Activated B cell treated with CpG ODN at 0.5 μM for 24 hours (primary cell): ENCODE data around the gene MYZAP. TPM values are rescaled to one million over a fixed set of nuclear protein-coding genes. Genes with fewer than 3 reads are reported as not detected.
A peak's percentile ranks its signal among the peaks of the same experiment; 100 is the strongest.

Source experiments
- ATAC-seq: fragments of 200-7000 bp; cut with Tn5 transposase; one replicate; pipeline ENCODE4 v1.10.0; 2021; ENCODE audit warnings: low read depth, mild to moderate bottlenecking, moderate library complexity
- CTCF ChIA-PET: fragments of 350-600 bp; sonication (Branson Sonifier 250); formaldehyde crosslinking; loops from one replicate; lab custom pipeline; 2021; ENCODE audit warnings: antibody characterized with exemption; lab: Charles Lee
- POLR2A ChIA-PET: fragments of 350-600 bp; sonication (Branson Sonifier 250); formaldehyde crosslinking; loops from one replicate; lab custom pipeline; 2021; ENCODE audit warnings: antibody characterized with exemption; lab: Charles Lee
- DNase-seq: peaks from one replicate; pipeline ENCODE4 v3.0.0; 2022
- H3K27ac Mint-ChIP-seq: one replicate; pipeline ENCODE4 v1.8.0; 2020; ENCODE audit warnings: mixed read lengths
- H3K27me3 Mint-ChIP-seq: one replicate; pipeline ENCODE4 v1.8.0; 2021; ENCODE audit warnings: mixed read lengths
- H3K36me3 Mint-ChIP-seq: one replicate; pipeline ENCODE4 v1.8.0; 2021; ENCODE audit warnings: low read depth, mixed read lengths
- H3K4me1 Mint-ChIP-seq: one replicate; pipeline ENCODE4 v1.8.0; 2021; ENCODE audit warnings: mixed read lengths
- H3K4me3 Mint-ChIP-seq: one replicate; pipeline ENCODE4 v1.8.0; 2020; ENCODE audit warnings: mild to moderate bottlenecking, mixed read lengths
- H3K9me3 Mint-ChIP-seq: one replicate; pipeline ENCODE4 v1.8.0; 2020; ENCODE audit warnings: mixed read lengths
- CTCF ChIP-seq: fragments of 200-600 bp; IDR thresholded peaks from one replicate; pipeline ENCODE4 v1.8.0; 2022; ENCODE audit warnings: antibody characterized with exemption, mild to moderate bottlenecking
- intact Hi-C: fragments of 100-400 bp; cut with micrococcal nuclease; formaldehyde crosslinking; loops from one replicate; pipeline ENCODE4 v1.15.1; 2024
- total RNA-seq: library from RNA; stranded (reverse); gene quantifications from 2 replicates; pipeline ENCODE4 v1.2.3, GENCODE V29; 2022

Gene MYZAP, protein sequence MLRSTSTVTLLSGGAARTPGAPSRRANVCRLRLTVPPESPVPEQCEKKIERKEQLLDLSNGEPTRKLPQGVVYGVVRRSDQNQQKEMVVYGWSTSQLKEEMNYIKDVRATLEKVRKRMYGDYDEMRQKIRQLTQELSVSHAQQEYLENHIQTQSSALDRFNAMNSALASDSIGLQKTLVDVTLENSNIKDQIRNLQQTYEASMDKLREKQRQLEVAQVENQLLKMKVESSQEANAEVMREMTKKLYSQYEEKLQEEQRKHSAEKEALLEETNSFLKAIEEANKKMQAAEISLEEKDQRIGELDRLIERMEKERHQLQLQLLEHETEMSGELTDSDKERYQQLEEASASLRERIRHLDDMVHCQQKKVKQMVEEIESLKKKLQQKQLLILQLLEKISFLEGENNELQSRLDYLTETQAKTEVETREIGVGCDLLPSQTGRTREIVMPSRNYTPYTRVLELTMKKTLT
- 0.88 and 1.00 TPM in 2 replicates for total RNA-seq

DNA sequence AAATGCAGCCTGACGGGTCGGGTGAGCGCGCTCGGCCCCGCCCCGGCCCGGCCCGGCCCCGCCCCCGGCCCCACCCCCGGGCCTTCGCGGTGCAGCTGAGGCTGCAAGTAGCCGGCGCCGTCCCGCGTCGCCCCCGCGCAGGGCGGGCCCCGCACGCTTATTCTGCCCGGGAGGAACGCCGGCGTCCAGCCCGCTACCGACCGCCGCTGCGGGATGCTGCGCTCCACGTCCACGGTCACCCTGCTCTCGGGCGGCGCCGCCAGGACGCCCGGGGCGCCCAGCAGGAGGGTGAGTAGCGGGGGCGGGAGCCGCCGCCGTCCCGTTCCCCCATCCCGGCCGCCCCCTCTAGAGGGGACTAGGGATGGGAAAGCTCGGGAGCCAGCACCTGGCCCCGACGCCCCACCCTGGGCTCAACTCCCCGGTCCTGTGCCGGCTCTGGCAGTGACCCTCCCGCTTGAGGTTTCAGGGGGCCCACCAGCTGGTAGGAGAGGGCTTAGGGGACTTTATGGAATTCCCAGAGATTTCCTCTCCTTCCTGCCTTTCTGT lies at the start of gene MYZAP:
Gene MYZAP, plus strand, starts transcription at position 83 of the 546 bp plus-strand sequence. Its CDS starts 131 bp downstream, at position 214.
- H3K4me1 Mint-ChIP-seq: peaks cover 51% of the 10 kb centered on the region
- peak within 1 kb of the TSS; percentile 81 for H3K4me3 Mint-ChIP-seq
- CTCF ChIA-PET: no interaction called here

GRCh38 chr15:57542505-57542817 lies 49.2 kb upstream of the MYZAP start:
- peaks cover 6% of the 10 kb centered on the region for H3K27me3 Mint-ChIP-seq

More for the DNA sequence above, at the start of gene MYZAP:
- peaks cover 3% of the 10 kb centered on the region for H3K27me3 Mint-ChIP-seq
- ATAC-seq (peak; percentile 83), DNase-seq (peak; percentile 59)
- no peak for TF ChIP-seq CTCF
- H3K9me3 Mint-ChIP-seq: peaks cover 3% of the 10 kb centered on the region
- intact Hi-C loops: loop anchor here (1.0 kb wide), 1 partner anchor 31 kb away; no protein-coding TSS in a partner anchor
- peak within 1 kb of the TSS; percentile 48 for H3K27ac Mint-ChIP-seq
- no peaks in the 10 kb centered on the region for H3K36me3 Mint-ChIP-seq
- POLR2A ChIA-PET: interaction anchor here (0.6 kb wide), 1 partner anchor 30 kb away, joined by 3 read pairs; no protein-coding TSS in a partner anchor

DNA sequence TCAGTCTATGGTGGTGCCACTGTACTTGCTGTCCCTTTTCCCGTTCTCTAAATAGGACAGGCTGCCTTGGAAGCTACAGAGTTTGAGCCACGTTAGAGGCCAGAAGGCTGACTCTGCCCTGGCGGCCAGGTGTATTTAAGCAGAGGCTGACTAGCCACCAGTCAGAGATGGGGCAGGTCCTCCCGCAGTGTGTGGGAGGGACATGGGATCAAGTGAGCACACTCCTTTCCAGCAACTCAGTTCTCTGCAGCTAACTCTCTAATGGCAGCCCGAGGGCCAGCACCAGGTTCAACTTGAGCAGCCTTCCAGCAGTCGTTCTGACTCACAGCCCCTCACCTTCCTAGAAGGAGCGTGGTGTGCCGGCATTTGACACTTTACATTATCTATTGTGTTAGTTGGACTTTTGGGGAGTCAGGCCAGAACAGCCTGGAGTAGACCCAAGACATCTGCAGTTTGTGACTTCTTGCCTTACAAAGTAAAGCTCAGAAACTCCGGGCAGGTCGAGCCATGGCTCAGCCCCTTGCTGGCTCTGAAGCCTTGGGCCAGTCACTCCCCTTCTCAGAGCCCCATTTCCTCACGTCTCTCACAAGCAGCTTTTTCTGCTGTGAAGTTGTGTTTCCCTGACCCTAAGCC lies 46.7 kb upstream of the MYZAP start:
- intact Hi-C loops: loop anchor here (5.0 kb wide), 1 partner anchor 1048 kb away; no protein-coding TSS in a partner anchor
- no peak overlapping the region for H3K4me3 Mint-ChIP-seq
- H3K36me3 Mint-ChIP-seq: no peaks in the 10 kb centered on the region
- H3K9me3 Mint-ChIP-seq: peaks cover 2% of the 10 kb centered on the region
- ChIA-PET CTCF (no interaction called here), POLR2A (no interaction called here)
- no peak for TF ChIP-seq CTCF
- DNase-seq (no peak), ATAC-seq (no peak)
- peaks cover 6% of the 10 kb centered on the region for H3K27me3 Mint-ChIP-seq
- H3K27ac Mint-ChIP-seq: no peak overlapping the region
- no peaks in the 10 kb centered on the region for H3K4me1 Mint-ChIP-seq

More at GRCh38 chr15:57542505-57542817, 49.2 kb upstream of the MYZAP start:
- no peak for TF ChIP-seq CTCF
- POLR2A ChIA-PET: no interaction called here
- CTCF ChIA-PET: interaction anchor here (0.7 to 2.9 kb wide), 13 partner anchors 9 to 1058 kb away, joined by 3 to 25 read pairs (median 4); no protein-coding TSS in a partner anchor
- H3K9me3 Mint-ChIP-seq: peaks cover 3% of the 10 kb centered on the region
- no peaks in the 10 kb centered on the region for H3K4me1 Mint-ChIP-seq
- H3K36me3 Mint-ChIP-seq: no peaks in the 10 kb centered on the region
- H3K27ac Mint-ChIP-seq: no peak overlapping the region
- intact Hi-C loops: loop anchor here (1.0 to 5.0 kb wide), 2 partner anchors 202 to 1045 kb away; no protein-coding TSS in a partner anchor
- H3K4me3 Mint-ChIP-seq: no peak overlapping the region
- ATAC-seq (no peak), DNase-seq (no peak)

DNA sequence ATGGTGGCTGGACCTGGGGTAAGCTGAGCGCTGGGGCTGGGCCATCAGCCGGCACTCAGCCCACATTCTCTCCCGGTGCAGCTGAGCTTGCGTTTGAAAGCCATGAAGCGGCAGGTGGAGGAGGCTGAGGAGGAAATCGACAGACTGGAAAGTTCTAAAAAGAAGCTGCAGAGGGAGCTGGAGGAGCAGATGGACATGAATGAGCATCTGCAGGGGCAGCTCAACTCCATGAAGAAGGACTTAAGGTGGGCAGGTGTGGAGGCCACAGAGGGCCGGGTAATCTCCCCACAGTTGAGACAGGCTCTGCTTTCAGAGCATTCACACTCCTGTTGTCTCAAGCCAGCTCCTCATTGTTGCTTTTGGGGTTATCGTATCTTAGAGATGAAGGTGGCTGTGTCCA lies 45.7 kb upstream of the MYZAP start:
- Mint-ChIP-seq H3K27ac (no peak overlapping the region), H3K36me3 (no peaks in the 10 kb centered on the region), H3K4me1 (no peaks in the 10 kb centered on the region), H3K4me3 (no peak overlapping the region), H3K9me3 (no peaks in the 10 kb centered on the region), H3K27me3 (peaks cover 4% of the 10 kb centered on the region)
- POLR2A ChIA-PET: no interaction called here
- CTCF ChIA-PET: no interaction called here
- intact Hi-C loops: no loop called here
- ATAC-seq (no peak), DNase-seq (no peak)
- no peak for TF ChIP-seq CTCF
